Neural cell (in vitro differentiated cells): ENCODE results near the gene NR2C1. TPM values are rescaled to one million over a fixed set of nuclear protein-coding genes. Genes with fewer than 3 reads are reported as not detected.

ENCODE experiments used
- H2AFZ ChIP-seq: fragments of 200-600, 300-800 bp; sonication (generic), shearing (Covaris generic); 2 replicates; pipeline ENCODE4 v1.6.0; 2014; ENCODE audit warnings: low read depth, mild to moderate bottlenecking, antibody characterized with exemption, low read length, moderate library complexity
- H3F3A ChIP-seq: fragments of 200-600 bp; shearing (Covaris generic); 2 replicates; pipeline ENCODE4 v1.6.1; 2016; ENCODE audit warnings: mild to moderate bottlenecking, moderate library complexity, mixed read lengths, antibody characterized with exemption, low read length; ENCODE audit not compliant: insufficient read depth, poor library complexity, severe bottlenecking
- H3K27ac ChIP-seq: fragments of 200-600, 300-800 bp; sonication (generic), shearing (Covaris generic); 2 replicates; pipeline ENCODE4 v1.5.1; 2014; ENCODE audit warnings: mild to moderate bottlenecking, low read length, moderate library complexity
- H3K27me3 ChIP-seq: fragments of 300-800, 200-600 bp; sonication (generic), shearing (Covaris generic); 2 replicates; pipeline ENCODE4 v1.6.0; 2014; ENCODE audit warnings: mild to moderate bottlenecking, low read depth, low read length, moderate library complexity; ENCODE audit not compliant: insufficient read depth
- H3K36me3 ChIP-seq: fragments of 300-800, 200-600 bp; sonication (generic), shearing (Covaris generic); 2 replicates; pipeline ENCODE4 v1.5.1; 2014; ENCODE audit warnings: mild to moderate bottlenecking, antibody characterized with exemption, low read length, moderate library complexity; ENCODE audit not compliant: insufficient read depth
- H3K4me2 ChIP-seq: fragments of 300-800, 200-600 bp; sonication (generic), shearing (Covaris generic); 2 replicates; pipeline ENCODE4 v1.6.0; 2014; ENCODE audit warnings: mild to moderate bottlenecking, low read length
- H3K4me3 ChIP-seq: fragments of 300-800, 200-600 bp; sonication (generic), shearing (Covaris generic); 2 replicates; pipeline ENCODE4 v1.5.1; 2014; ENCODE audit warnings: mild to moderate bottlenecking, low read length, moderate library complexity
- H3K79me2 ChIP-seq: fragments of 200-600 bp; shearing (Covaris generic); replicated peaks from 2 replicates; pipeline ENCODE4 v1.6.0; 2014; ENCODE audit warnings: mild to moderate bottlenecking, low read length, moderate library complexity; ENCODE audit not compliant: insufficient read depth
- H3K9ac ChIP-seq: fragments of 300-800, 200-600 bp; sonication (generic), shearing (Covaris generic); 2 replicates; pipeline ENCODE4 v1.6.1; 2016; ENCODE audit warnings: mild to moderate bottlenecking, low read length, mixed read lengths
- H3K9me2 ChIP-seq: fragments of 200-600 bp; shearing (Covaris generic); 2 replicates; pipeline ENCODE4 v1.6.1; 2016; ENCODE audit warnings: mild to moderate bottlenecking, low read length, mixed read lengths; ENCODE audit not compliant: insufficient read depth
- H3K9me3 ChIP-seq: fragments of 200-600, 300-800 bp; sonication (generic), shearing (Covaris generic); 2 replicates; pipeline ENCODE4 v1.6.1; 2016; ENCODE audit warnings: mild to moderate bottlenecking, mixed run types, low read length, moderate library complexity, mixed read lengths
- H4K20me1 ChIP-seq: fragments of 200-600 bp; shearing (Covaris generic); 2 replicates; pipeline ENCODE4 v1.6.1; 2016; ENCODE audit warnings: mild to moderate bottlenecking, mixed run types; ENCODE audit not compliant: insufficient read depth
- CTCF ChIP-seq: fragments of 450-650 bp; IDR thresholded peaks from 2 replicates; pipeline ENCODE4 v1.5.1; 2014; ENCODE audit warnings: antibody characterized with exemption, mild to moderate bottlenecking, moderate library complexity; ENCODE audit not compliant: poor library complexity, severe bottlenecking
- EP300 ChIP-seq: fragments of 450-650 bp; conservative IDR thresholded peaks from 2 replicates; pipeline ENCODE4 v1.6.1; 2014; ENCODE audit warnings: antibody characterized with exemption, mild to moderate bottlenecking, moderate library complexity; ENCODE audit not compliant: poor library complexity, severe bottlenecking
- EZH2 ChIP-seq: fragments of 200-600, 300-800 bp; shearing (Covaris generic), sonication (generic); IDR thresholded peaks from 2 replicates; pipeline ENCODE4 v1.6.1; 2014; ENCODE audit warnings: antibody characterized with exemption, low read length, borderline replicate concordance, mild to moderate bottlenecking; ENCODE audit not compliant: insufficient read depth, poor library complexity, severe bottlenecking
- MXI1 ChIP-seq: fragments of 450-650 bp; conservative IDR thresholded peaks from 2 replicates; pipeline ENCODE4 v1.6.1; 2014; ENCODE audit warnings: antibody characterized with exemption, mild to moderate bottlenecking; ENCODE audit not compliant: poor library complexity, severe bottlenecking
- POLR2AphosphoS5 ChIP-seq: IDR thresholded peaks from 2 replicates; pipeline ENCODE4 v1.6.1; 2012
- RAD21 ChIP-seq: fragments of 450-650 bp; conservative IDR thresholded peaks from 2 replicates; pipeline ENCODE4 v1.6.1; 2014; ENCODE audit warnings: antibody characterized with exemption, mild to moderate bottlenecking, moderate library complexity
- REST ChIP-seq: IDR thresholded peaks from 2 replicates; pipeline ENCODE4 v1.6.1; 2012; ENCODE audit warnings: borderline replicate concordance
- SMC3 ChIP-seq: fragments of 450-650 bp; conservative IDR thresholded peaks from 2 replicates; pipeline ENCODE4 v1.6.1; 2014; ENCODE audit warnings: antibody characterized with exemption, mild to moderate bottlenecking, moderate library complexity; ENCODE audit not compliant: poor library complexity
- TAF1 ChIP-seq: IDR thresholded peaks from 2 replicates; pipeline ENCODE4 v1.6.1; 2012; ENCODE audit warnings: low read depth
- polyA plus RNA-seq: library from polyadenylated mRNA; depleted of rRNA; stranded (reverse); fragments of >200 nt; gene quantifications from 2 replicates; pipeline ENCODE4 v1.2.3, GENCODE V29; 2014

The NR2C1 gene
- polyA plus RNA-seq, 1 donor from 2014 or later = 137 TPM

GRCh38 chr12:95118138-95118787 lies 44.8 kb upstream of the NR2C1 start:
- no peak overlapping the region for H2AFZ ChIP-seq
- TF ChIP-seq EP300 = no peak
- no peak for TF ChIP-seq CTCF
- no peak for TF ChIP-seq POLR2AphosphoS5
- TF ChIP-seq REST = no peak
- TF ChIP-seq EZH2 = no peak
- TF ChIP-seq RAD21 = no peak
- no peak for TF ChIP-seq SMC3
- no peak for TF ChIP-seq TAF1
- no peak for TF ChIP-seq MXI1
- H4K20me1 ChIP-seq = no peaks in the 10 kb centered on the region
- H3K4me2 ChIP-seq = no peak overlapping the region
- H3K9me2 ChIP-seq = no peaks in the 10 kb centered on the region
- no peaks in the 10 kb centered on the region for H3K79me2 ChIP-seq
- H3K27ac ChIP-seq = no peak overlapping the region
- no peaks in the 10 kb centered on the region for H3F3A ChIP-seq
- H3K9me3 ChIP-seq = no peaks in the 10 kb centered on the region
- no peaks in the 10 kb centered on the region for H3K36me3 ChIP-seq
- no peaks in the 10 kb centered on the region for H3K27me3 ChIP-seq
- H3K4me3 ChIP-seq = no peak overlapping the region
- H3K9ac ChIP-seq = no peak overlapping the region

- Histone ChIP-seq H3K9me3 (no peaks in the 10 kb centered on the region), H3K36me3 (no peaks in the 10 kb centered on the region), H3K4me3 (no peak overlapping the region), H4K20me1 (no peaks in the 10 kb centered on the region), H3K27me3 (no peaks in the 10 kb centered on the region), H3F3A (no peaks in the 10 kb centered on the region), H3K79me2 (no peaks in the 10 kb centered on the region), H2AFZ (no peak overlapping the region), H3K27ac (no peak overlapping the region), H3K9ac (no peak overlapping the region), H3K4me2 (no peak overlapping the region), H3K9me2 (no peaks in the 10 kb centered on the region)
- TF ChIP-seq SMC3 = peak; percentile 93
- TF ChIP-seq POLR2AphosphoS5 = no peak
- TF ChIP-seq CTCF = peak; percentile 80
- peak; percentile 80 for TF ChIP-seq RAD21
Measured at GRCh38 chr12:95117178-95117599, 43.8 kb upstream of the NR2C1 start.
